Neural progenitor cell (in vitro differentiated cells): ENCODE data around the gene GALNTL6. TPM values are rescaled to one million over a fixed set of nuclear protein-coding genes. Genes with fewer than 3 reads are reported as not detected.
"Not testable (repeated sequence)": the region's sequence is repeated elsewhere in the genome, so short reads cannot be mapped to it uniquely, and the experiment has no call there.

Source experiments
- DNase-seq: peaks from one replicate; pipeline ENCODE4 v3.0.0-alpha.2; 2016; ENCODE audit warnings: low spot score
- H2AFZ ChIP-seq: fragments of 200-600 bp; sonication (generic); replicated peaks from 2 replicates; pipeline ENCODE4 v1.6.1; 2016; ENCODE audit warnings: antibody characterized with exemption
- H3F3A ChIP-seq: fragments of 200-600 bp; sonication (generic); 2 replicates; pipeline ENCODE4 v1.6.1; 2016; ENCODE audit warnings: antibody characterized with exemption, low read depth
- H3K27ac ChIP-seq: fragments of 200-600 bp; sonication (generic); 2 replicates; pipeline ENCODE4 v1.5.1; 2016; ENCODE audit warnings: mild to moderate bottlenecking
- H3K27me3 ChIP-seq: fragments of 200-600 bp; sonication (generic); 2 replicates; pipeline ENCODE4 v1.6.1; 2016; ENCODE audit warnings: mild to moderate bottlenecking, moderate library complexity
- H3K36me3 ChIP-seq: fragments of 200-600 bp; sonication (generic); 2 replicates; pipeline ENCODE4 v1.5.1; 2016
- H3K4me1 ChIP-seq: fragments of 200-600 bp; sonication (generic); 2 replicates; pipeline ENCODE4 v1.6.1; 2016; ENCODE audit warnings: mixed run types
- H3K4me2 ChIP-seq: fragments of 200-600 bp; sonication (generic); 2 replicates; pipeline ENCODE4 v1.6.1; 2016
- H3K4me3 ChIP-seq: fragments of 200-600 bp; sonication (generic); 2 replicates; pipeline ENCODE4 v1.5.1; 2016
- H3K79me2 ChIP-seq: fragments of 200-600 bp; sonication (generic); 2 replicates; pipeline ENCODE4 v1.6.1; 2016; ENCODE audit warnings: low read depth
- H3K9ac ChIP-seq: fragments of 200-600 bp; sonication (generic); 2 replicates; pipeline ENCODE4 v1.6.1; 2016
- H3K9me3 ChIP-seq: fragments of 200-600 bp; sonication (generic); 2 replicates; pipeline ENCODE4 v1.5.1; 2016; ENCODE audit warnings: low read depth
- H4K20me1 ChIP-seq: fragments of 200-600 bp; sonication (generic); 2 replicates; pipeline ENCODE4 v1.6.1; 2016; ENCODE audit warnings: low read depth
- H3K27ac Mint-ChIP-seq: 3 replicates; pipeline ENCODE4 v1.8.0; 2021; ENCODE audit warnings: mixed read lengths
- H3K27me3 Mint-ChIP-seq: 2 replicates; pipeline ENCODE4 v1.8.0; 2022; ENCODE audit warnings: low read depth, mild to moderate bottlenecking, inconsistent platforms, moderate library complexity, mixed read lengths; ENCODE audit not compliant: insufficient read depth
- H3K36me3 Mint-ChIP-seq: 3 replicates; pipeline ENCODE4 v1.8.0; 2021; ENCODE audit warnings: mixed read lengths
- H3K4me1 Mint-ChIP-seq: 3 replicates; pipeline ENCODE4 v1.8.0; 2021; ENCODE audit warnings: mixed read lengths
- H3K4me3 Mint-ChIP-seq: 3 replicates; pipeline ENCODE4 v1.8.0; 2021; ENCODE audit warnings: mild to moderate bottlenecking, moderate library complexity, mixed read lengths
- H3K9me3 Mint-ChIP-seq: 3 replicates; pipeline ENCODE4 v1.8.0; 2020; ENCODE audit warnings: mixed read lengths
- CTCF ChIP-seq: fragments of 200-600 bp; sonication (generic); IDR thresholded peaks from 2 replicates; pipeline ENCODE4 v1.5.1; 2017; ENCODE audit warnings: antibody characterized with exemption, mild to moderate bottlenecking
- EZH2 ChIP-seq: fragments of 200-600 bp; sonication (generic); IDR thresholded peaks from 2 replicates; pipeline ENCODE4 v1.6.1; 2017; ENCODE audit warnings: antibody characterized with exemption, mild to moderate bottlenecking, moderate library complexity
- EZH2phosphoT487 ChIP-seq: fragments of 200-600 bp; sonication (generic); IDR thresholded peaks from 2 replicates; pipeline ENCODE4 v1.6.1; 2017; ENCODE audit warnings: antibody characterized with exemption
- total RNA-seq: library from RNA; depleted of rRNA; stranded (reverse); fragments of >200 nt; gene quantifications from 2 replicates; pipeline ENCODE4 v1.2.3, GENCODE V29; 2015; ENCODE audit warnings: low replicate concordance

The GALNTL6 gene
- total RNA-seq, 1 donor from 2014 or later, result 0.15 TPM

- H3K36me3 ChIP-seq, result no peaks in the 10 kb centered on the region
- Mint-ChIP-seq H3K27me3 (peaks cover 2% of the 10 kb centered on the region), H3K4me1 (no peaks in the 10 kb centered on the region), H3K4me3 (no peak overlapping the region), H3K36me3 (no peaks in the 10 kb centered on the region), H3K27ac (no peak overlapping the region), H3K9me3 (no peaks in the 10 kb centered on the region)
- H3K79me2 ChIP-seq, result no peaks in the 10 kb centered on the region
- no peak overlapping the region for H3K9ac ChIP-seq
- no peak overlapping the region for H3K4me3 ChIP-seq
- no peaks in the 10 kb centered on the region for H3K9me3 ChIP-seq
- no peaks in the 10 kb centered on the region for H4K20me1 ChIP-seq
- no peak overlapping the region for H2AFZ ChIP-seq
- peaks cover 5% of the 10 kb centered on the region for H3K4me1 ChIP-seq
- H3K27ac ChIP-seq, result no peak overlapping the region
- H3K27me3 ChIP-seq, result no peaks in the 10 kb centered on the region
- H3F3A ChIP-seq, result no peaks in the 10 kb centered on the region
- no peak for DNase-seq
- TF ChIP-seq CTCF (no peak), EZH2 (no peak), EZH2phosphoT487 (no peak)
- no peak overlapping the region for H3K4me2 ChIP-seq
Observed at GRCh38 chr4:172412851-172413580, 599.8 kb downstream of the GALNTL6 start.

- H3K4me1 Mint-ChIP-seq, H3F3A ChIP-seq, H3K4me1 ChIP-seq, H3K27ac ChIP-seq, H3K9me3 Mint-ChIP-seq, H3K4me2 ChIP-seq, H3K9me3 ChIP-seq, H3K27me3 Mint-ChIP-seq, H3K4me3 ChIP-seq, H3K79me2 ChIP-seq, DNase-seq, H3K36me3 Mint-ChIP-seq, H3K27ac Mint-ChIP-seq, H2AFZ ChIP-seq, H3K9ac ChIP-seq, H3K36me3 ChIP-seq, H4K20me1 ChIP-seq, H3K4me3 Mint-ChIP-seq, H3K27me3 ChIP-seq: not testable (repeated sequence)
Observed at GRCh38 chr4:172428979-172429378, 615.8 kb downstream of the GALNTL6 start.

- Mint-ChIP-seq H3K27me3 (no peaks in the 10 kb centered on the region), H3K4me3 (no peak overlapping the region), H3K4me1 (no peaks in the 10 kb centered on the region), H3K9me3 (peaks cover 17% of the 10 kb centered on the region), H3K36me3 (no peaks in the 10 kb centered on the region), H3K27ac (no peak overlapping the region)
- Histone ChIP-seq H2AFZ (no peak overlapping the region), H3K4me3 (no peak overlapping the region), H4K20me1 (no peaks in the 10 kb centered on the region), H3K9ac (no peak overlapping the region), H3K36me3 (no peaks in the 10 kb centered on the region), H3K79me2 (no peaks in the 10 kb centered on the region), H3K27ac (no peak overlapping the region), H3K9me3 (no peaks in the 10 kb centered on the region), H3K4me1 (no peaks in the 10 kb centered on the region), H3K4me2 (no peak overlapping the region), H3F3A (no peaks in the 10 kb centered on the region), H3K27me3 (no peaks in the 10 kb centered on the region)
- TF ChIP-seq EZH2 (no peak), EZH2phosphoT487 (no peak), CTCF (no peak)
- no peak for DNase-seq
Observed at GRCh38 chr4:172480471-172480870, 667.3 kb downstream of the GALNTL6 start.

- H3K9me3 ChIP-seq, result no peaks in the 10 kb centered on the region
- Mint-ChIP-seq H3K4me3 (no peak overlapping the region), H3K4me1 (no peaks in the 10 kb centered on the region), H3K9me3 (peaks cover 17% of the 10 kb centered on the region), H3K27ac (no peak overlapping the region), H3K36me3 (no peaks in the 10 kb centered on the region), H3K27me3 (no peaks in the 10 kb centered on the region)
- no peaks in the 10 kb centered on the region for H3K79me2 ChIP-seq
- H3K27me3 ChIP-seq, result no peaks in the 10 kb centered on the region
- H3K36me3 ChIP-seq, result no peaks in the 10 kb centered on the region
- H2AFZ ChIP-seq, result no peak overlapping the region
- TF ChIP-seq EZH2phosphoT487 (no peak), CTCF (no peak), EZH2 (no peak)
- no peak overlapping the region for H3K9ac ChIP-seq
- H3K4me2 ChIP-seq, result no peak overlapping the region
- no peaks in the 10 kb centered on the region for H4K20me1 ChIP-seq
- no peak overlapping the region for H3K27ac ChIP-seq
- no peaks in the 10 kb centered on the region for H3K4me1 ChIP-seq
- no peaks in the 10 kb centered on the region for H3F3A ChIP-seq
- DNase-seq, result no peak
- H3K4me3 ChIP-seq, result no peak overlapping the region
Observed at GRCh38 chr4:172481802-172482508, 668.8 kb downstream of the GALNTL6 start.
